Stimulated activated naive B cell treated with anti-CD40 and anti-IgM and Interleukin-4, amounts not matched to agents 10 μg/mL and 1 μg/mL and 100 μg/mL, for 72 hours (primary cell): ENCODE measurements around the gene CLDN24.
"Not testable (repeated sequence)": the region's sequence is repeated elsewhere in the genome, so short reads cannot be mapped to it uniquely, and the experiment has no call there.

Source experiments
- ATAC-seq, 2 donors: fragments of 150-1000 bp; cut with Tn5 transposase; replicated peaks; 2 replicates each; pipeline ENCODE4 v1.10.0; 2021; ENCODE audit warnings: moderate library complexity in 1 of 2
- DNase-seq: peaks from one replicate; pipeline ENCODE4 v3.0.0; 2021
- H3K27ac Mint-ChIP-seq: one replicate; pipeline ENCODE4 v1.8.0; 2022; ENCODE audit warnings: mild to moderate bottlenecking, mixed read lengths
- H3K27me3 Mint-ChIP-seq, 2 donors: one replicate each; pipeline ENCODE4 v1.8.0; 2022; ENCODE audit warnings: mixed read lengths in 2 of 2
- H3K36me3 Mint-ChIP-seq, 2 donors: one replicate each; pipeline ENCODE4 v1.8.0; 2022; ENCODE audit warnings: mixed read lengths in 2 of 2, mild to moderate bottlenecking in 1 of 2
- H3K4me1 Mint-ChIP-seq, 2 donors: one replicate each; pipeline ENCODE4 v1.8.0; 2022; ENCODE audit warnings: mixed read lengths in 2 of 2, mild to moderate bottlenecking in 1 of 2
- H3K4me3 Mint-ChIP-seq, 2 donors: one replicate each; pipeline ENCODE4 v1.8.0; 2022; ENCODE audit warnings: mild to moderate bottlenecking in 2 of 2, mixed read lengths in 2 of 2, moderate library complexity in 1 of 2
- H3K9me3 Mint-ChIP-seq, 2 donors: one replicate each; pipeline ENCODE4 v1.8.0; 2022; ENCODE audit warnings: mixed read lengths in 2 of 2, mild to moderate bottlenecking in 1 of 2

CLDN24 gene

DNA sequence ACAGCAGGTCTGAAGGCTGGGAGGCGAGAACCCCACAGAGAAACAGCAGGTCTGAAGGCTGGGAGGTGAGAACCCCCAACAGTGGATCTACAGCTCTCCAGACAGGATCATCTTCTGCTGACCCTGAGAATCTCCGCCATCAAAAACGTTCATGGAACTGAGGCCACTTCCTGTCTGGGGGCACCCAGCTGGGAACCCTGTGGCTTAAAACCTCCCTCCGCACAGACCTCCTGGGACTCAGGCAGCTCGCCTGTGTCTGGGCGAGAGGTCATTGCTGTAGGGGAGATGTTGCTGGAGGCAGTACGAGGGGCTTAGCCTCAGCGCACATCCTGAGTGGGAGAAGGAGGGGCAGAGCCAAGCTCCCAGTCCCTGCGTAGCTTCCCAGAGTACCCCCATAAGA, 15.1 kb upstream of the CLDN24 start:
- H3K4me3 Mint-ChIP-seq: no peak overlapping the region
- H3K27ac Mint-ChIP-seq: no peak overlapping the region
- no peaks in the 10 kb centered on the region for H3K4me1 Mint-ChIP-seq
- H3K36me3 Mint-ChIP-seq: no peaks in the 10 kb centered on the region
- ATAC-seq (no peak), DNase-seq (no peak)
- H3K9me3 Mint-ChIP-seq: no peaks in the 10 kb centered on the region
- peaks cover 20 to 22% of the 10 kb centered on the region in 2 donors for H3K27me3 Mint-ChIP-seq

DNA sequence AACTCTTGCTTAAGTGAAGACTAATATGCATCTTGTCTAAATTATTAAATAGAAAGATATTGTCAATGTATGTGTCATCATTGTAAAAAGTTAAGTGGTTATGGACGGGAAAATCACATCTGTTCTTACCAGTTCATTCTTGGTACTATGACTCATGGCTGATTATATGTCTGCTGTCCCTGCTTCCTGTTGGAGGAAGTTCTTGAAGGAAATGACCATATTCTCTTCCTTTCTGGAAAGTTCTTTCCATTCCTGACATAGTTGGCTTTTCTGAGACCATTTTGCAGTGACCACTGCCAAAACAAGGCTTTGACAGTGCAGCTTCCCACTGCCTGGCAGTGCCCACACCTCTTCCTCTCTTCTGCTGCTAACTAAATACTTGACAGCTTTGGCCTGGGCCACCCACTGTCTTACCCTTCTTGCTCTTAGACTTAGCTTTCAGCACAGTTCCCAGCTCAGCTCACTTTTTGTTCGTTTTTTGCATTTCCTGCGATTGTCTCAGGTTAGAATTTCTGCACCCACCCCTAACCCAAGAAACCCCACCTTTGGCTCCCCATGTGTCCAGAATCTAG, 13.2 kb upstream of the CLDN24 start:
- Mint-ChIP-seq H3K27me3 (peaks cover 18 to 23% of the 10 kb centered on the region in 2 donors), H3K27ac (no peak overlapping the region), H3K36me3 (no peaks in the 10 kb centered on the region), H3K9me3 (no peaks in the 10 kb centered on the region), H3K4me3 (no peak overlapping the region), H3K4me1 (no peaks in the 10 kb centered on the region)
- ATAC-seq (no peak), DNase-seq (no peak)

DNA sequence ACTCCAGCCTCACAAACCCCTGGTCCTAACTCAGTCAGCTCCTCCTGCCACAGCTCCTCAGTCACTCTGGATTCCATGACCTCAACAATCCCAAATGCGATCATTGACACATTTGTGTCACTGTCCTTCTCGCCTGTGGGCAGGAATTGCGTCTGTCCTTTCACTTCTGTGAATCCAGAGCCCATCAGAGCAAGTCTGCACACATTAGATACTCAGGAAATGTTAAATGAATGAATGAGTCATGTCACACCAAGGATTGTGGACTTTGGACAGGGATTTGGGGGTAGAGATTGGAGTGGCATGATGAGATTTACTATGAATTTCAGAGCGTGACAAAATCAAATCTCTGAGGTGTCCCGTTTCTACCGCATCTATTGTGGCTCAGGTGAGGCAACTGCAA, 11.8 kb upstream of the CLDN24 start:
- Mint-ChIP-seq H3K4me3 (no peak overlapping the region), H3K4me1 (no peaks in the 10 kb centered on the region), H3K36me3 (no peaks in the 10 kb centered on the region), H3K27ac (no peak overlapping the region), H3K27me3 (peaks cover 18 to 23% of the 10 kb centered on the region in 2 donors), H3K9me3 (no peaks in the 10 kb centered on the region)
- DNase-seq: no peak
- no peak for ATAC-seq

DNA sequence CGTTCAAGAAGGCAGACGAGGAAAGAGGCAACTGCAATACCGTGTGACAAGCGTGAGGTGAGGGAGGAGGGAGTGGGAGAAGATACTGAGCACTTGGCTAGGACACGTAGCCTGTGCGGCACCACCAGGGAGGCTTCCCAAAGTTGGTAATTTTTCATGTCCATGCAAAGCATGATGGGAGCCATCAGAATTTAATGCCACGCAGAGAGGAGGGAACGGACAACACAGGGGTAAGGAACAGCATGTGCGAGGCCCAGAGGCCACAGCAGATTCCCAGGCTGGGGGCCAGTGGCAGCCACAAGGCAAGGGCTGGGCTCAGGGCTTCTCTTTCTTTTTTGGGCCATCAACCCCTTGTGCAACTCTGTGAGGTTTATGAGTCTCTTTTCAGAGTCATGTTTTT, 11.0 kb upstream of the CLDN24 start:
- Mint-ChIP-seq H3K36me3 (no peaks in the 10 kb centered on the region), H3K4me1 (no peaks in the 10 kb centered on the region), H3K27me3 (peaks cover 18 to 23% of the 10 kb centered on the region in 2 donors), H3K9me3 (no peaks in the 10 kb centered on the region), H3K27ac (no peak overlapping the region), H3K4me3 (no peak overlapping the region)
- no peak for DNase-seq
- ATAC-seq: no peak

DNA sequence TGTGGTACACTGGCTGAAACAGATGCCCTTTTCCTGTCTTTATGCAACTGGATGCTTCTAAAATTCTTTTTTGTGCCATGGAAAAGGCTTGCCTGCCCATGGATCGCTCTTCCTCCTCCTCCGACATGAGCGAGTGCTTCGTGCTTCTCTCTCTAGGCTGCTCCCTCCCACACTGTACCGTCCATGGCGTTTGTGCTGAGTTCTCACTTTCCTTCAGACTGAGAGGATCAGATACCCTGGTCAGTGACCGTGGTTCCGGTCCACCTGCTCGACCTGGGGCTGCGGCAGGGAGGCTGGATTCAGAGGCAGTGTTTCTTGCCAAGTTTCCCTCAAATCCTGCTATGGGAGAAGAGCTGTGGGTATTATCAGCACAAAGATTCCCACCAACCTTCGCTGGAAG, 10.2 kb upstream of the CLDN24 start:
- ATAC-seq: no peak
- peaks cover 18 to 23% of the 10 kb centered on the region in 2 donors for H3K27me3 Mint-ChIP-seq
- H3K4me1 Mint-ChIP-seq: no peaks in the 10 kb centered on the region
- no peaks in the 10 kb centered on the region for H3K9me3 Mint-ChIP-seq
- no peak overlapping the region for H3K4me3 Mint-ChIP-seq
- DNase-seq: no peak
- no peaks in the 10 kb centered on the region for H3K36me3 Mint-ChIP-seq
- H3K27ac Mint-ChIP-seq: no peak overlapping the region

DNA sequence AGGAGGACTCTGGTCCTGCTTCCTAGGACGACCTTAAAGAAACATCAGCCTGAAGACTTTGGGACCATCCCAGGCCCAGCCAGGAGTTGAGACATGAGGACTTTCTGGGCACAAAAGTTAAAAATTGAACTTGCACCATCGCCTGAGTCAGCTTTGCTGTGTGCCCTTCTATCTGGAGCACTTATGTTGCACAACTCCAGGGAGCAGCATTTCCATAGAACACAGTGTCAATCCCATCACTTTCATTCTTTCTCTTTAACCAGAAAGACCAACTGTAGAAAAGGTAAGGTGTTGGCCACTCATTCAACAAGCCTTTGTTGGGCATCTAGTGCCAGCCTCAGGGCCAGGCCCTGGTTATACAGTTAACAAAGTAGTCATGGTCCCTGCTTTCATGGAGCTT, 8.6 kb upstream of the CLDN24 start:
- H3K4me3 Mint-ChIP-seq: no peak overlapping the region
- ATAC-seq (no peak), DNase-seq (no peak)
- no peaks in the 10 kb centered on the region for H3K4me1 Mint-ChIP-seq
- H3K27ac Mint-ChIP-seq: no peak overlapping the region
- H3K9me3 Mint-ChIP-seq: peaks cover 6 to 7% of the 10 kb centered on the region in 2 donors
- H3K36me3 Mint-ChIP-seq: no peaks in the 10 kb centered on the region
- peaks cover 18 to 27% of the 10 kb centered on the region in 2 donors for H3K27me3 Mint-ChIP-seq

DNA sequence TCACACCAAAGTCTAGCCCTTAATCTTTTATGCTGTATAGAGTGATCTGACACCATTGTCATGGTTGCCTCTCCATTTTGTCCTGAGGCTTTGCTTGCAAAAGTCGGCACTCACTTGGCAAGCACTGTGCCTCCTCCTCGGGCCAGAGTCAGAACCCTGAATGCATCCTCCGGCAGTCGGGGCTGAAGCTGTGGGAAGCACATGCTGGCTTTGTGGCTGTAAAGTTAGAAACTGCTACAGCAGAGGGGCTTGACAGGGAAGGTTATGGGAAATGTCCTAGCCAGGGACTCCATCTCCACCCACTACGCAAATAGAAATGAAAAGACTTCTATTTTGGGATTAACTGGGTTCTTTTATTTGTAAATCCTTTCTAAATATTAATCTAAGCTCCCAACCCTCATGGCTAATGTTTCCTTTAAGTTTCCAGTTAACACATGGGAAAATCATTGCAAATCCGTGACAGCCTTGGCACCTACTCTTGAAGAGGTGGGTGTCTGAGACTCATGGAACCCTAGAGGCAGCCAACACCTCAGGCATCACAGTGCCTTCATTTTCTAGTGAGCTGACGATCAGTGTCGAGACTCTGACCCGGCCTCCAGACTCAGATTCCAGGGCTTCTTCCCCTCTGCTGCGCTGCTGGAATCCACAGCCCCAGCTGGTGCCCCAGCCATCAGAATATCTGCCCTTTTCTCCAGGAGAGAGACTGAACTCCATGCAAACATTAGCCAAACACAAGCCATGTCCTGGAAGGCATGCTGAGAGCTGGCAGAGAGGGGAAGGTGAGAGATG, 7.9 kb upstream of the CLDN24 start:
- H3K36me3 Mint-ChIP-seq: no peaks in the 10 kb centered on the region
- H3K4me3 Mint-ChIP-seq: no peak overlapping the region
- peaks cover 18 to 23% of the 10 kb centered on the region in 2 donors for H3K27me3 Mint-ChIP-seq
- ATAC-seq (no peak), DNase-seq (no peak)
- no peak overlapping the region for H3K27ac Mint-ChIP-seq
- H3K9me3 Mint-ChIP-seq: peaks cover 6 to 7% of the 10 kb centered on the region in 2 donors
- H3K4me1 Mint-ChIP-seq: no peaks in the 10 kb centered on the region

DNA sequence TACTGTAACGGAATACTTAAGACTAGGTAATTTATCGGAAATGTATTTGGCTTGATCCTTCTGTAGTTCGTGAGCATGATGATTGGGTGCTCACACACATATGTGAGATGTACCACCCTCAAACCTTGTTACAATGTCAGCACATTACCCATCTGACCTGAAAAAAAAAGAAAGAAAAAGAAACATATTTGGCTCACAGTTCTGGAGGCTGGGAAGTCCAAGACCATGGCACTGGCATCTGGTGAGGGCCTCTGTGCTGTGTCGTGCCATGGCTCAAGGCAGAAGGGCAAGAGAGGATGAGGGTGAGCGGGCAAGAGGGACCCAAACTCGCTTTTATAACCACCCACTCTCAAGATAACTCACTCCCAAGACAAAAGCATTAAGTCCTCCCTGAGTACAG, 7.0 kb upstream of the CLDN24 start:
- no peak overlapping the region for H3K4me3 Mint-ChIP-seq
- H3K36me3 Mint-ChIP-seq: no peaks in the 10 kb centered on the region
- no peak for DNase-seq
- no peak overlapping the region for H3K27ac Mint-ChIP-seq
- H3K9me3 Mint-ChIP-seq: peaks cover 6 to 7% of the 10 kb centered on the region in 2 donors
- ATAC-seq: no peak
- no peaks in the 10 kb centered on the region for H3K4me1 Mint-ChIP-seq
- peaks cover 18 to 23% of the 10 kb centered on the region in 2 donors for H3K27me3 Mint-ChIP-seq

DNA sequence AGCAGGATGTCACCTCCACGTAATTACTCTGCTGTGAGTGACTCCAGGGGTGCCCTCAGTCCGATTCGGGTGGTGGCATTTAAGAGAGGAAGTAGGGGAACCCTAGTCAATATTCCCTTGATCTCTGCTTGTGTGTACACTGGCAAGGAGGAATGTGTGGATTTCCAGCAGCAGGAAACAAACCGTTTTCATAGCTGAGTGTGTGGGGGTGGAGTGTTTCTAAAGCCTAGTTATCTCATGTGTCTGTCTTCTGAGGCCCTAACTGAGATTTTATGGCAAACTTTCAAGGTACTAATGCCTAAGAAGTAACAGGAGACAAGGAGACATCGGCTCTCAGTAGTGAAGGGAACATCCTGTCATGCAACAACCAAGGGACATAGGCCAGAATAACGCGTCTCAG, 6.6 kb upstream of the CLDN24 start:
- peaks cover 6 to 7% of the 10 kb centered on the region in 2 donors for H3K9me3 Mint-ChIP-seq
- no peaks in the 10 kb centered on the region for H3K4me1 Mint-ChIP-seq
- DNase-seq (no peak), ATAC-seq (no peak)
- no peak overlapping the region for H3K27ac Mint-ChIP-seq
- no peak overlapping the region for H3K4me3 Mint-ChIP-seq
- H3K36me3 Mint-ChIP-seq: no peaks in the 10 kb centered on the region
- H3K27me3 Mint-ChIP-seq: peaks cover 14 to 20% of the 10 kb centered on the region in 2 donors

DNA sequence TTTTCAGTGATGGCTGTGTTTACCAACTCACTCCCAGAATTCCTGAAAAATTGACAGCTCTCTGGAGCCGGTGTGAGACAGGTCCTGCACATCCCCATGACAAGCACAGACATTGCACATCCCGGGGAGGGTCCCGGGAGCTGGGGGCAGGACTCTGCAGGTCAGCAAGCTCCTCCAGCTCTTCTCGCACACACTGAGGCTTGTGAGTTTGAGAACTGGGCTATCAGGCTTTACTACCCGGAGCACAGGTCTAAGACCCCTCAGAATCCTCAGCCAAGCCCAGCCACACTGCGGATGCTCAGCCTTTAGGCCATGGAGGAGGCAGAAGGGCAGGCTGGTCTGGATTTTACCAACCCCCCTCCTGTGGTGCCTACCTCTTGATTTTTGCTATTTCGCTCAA, 5.6 kb upstream of the CLDN24 start:
- no peak for DNase-seq
- Mint-ChIP-seq H3K36me3 (no peaks in the 10 kb centered on the region), H3K27ac (no peak overlapping the region)

DNA sequence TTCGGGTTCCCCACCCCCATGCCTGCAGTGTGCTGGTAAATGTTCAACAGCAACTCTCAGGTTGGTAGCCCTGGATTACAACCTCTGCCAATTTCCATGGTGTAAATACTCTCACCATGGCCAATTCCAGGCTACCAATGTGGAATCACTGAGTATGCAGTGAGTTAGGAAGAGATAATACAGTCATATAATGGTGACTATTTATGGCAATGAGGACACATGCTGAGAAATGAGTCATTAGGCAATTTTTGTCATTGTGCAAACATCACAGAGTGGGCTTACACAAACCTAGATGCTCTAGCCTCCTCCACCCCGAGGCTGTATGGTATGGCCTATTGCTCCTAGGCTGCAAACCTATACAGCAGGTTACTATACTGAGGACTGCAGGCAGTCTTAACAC, 4.6 kb upstream of the CLDN24 start:
- ATAC-seq (no peak), DNase-seq (no peak)
- H3K4me3 Mint-ChIP-seq: no peak overlapping the region
- H3K36me3 Mint-ChIP-seq: no peaks in the 10 kb centered on the region
- H3K27me3 Mint-ChIP-seq: peaks cover 0 to 8% of the 10 kb centered on the region in 2 donors
- peaks cover 6 to 7% of the 10 kb centered on the region in 2 donors for H3K9me3 Mint-ChIP-seq
- H3K4me1 Mint-ChIP-seq: no peaks in the 10 kb centered on the region
- no peak overlapping the region for H3K27ac Mint-ChIP-seq

More for the DNA sequence above, 5.6 kb upstream of the CLDN24 start:
- no peak for ATAC-seq
- Mint-ChIP-seq H3K4me3 (no peak overlapping the region), H3K9me3 (peaks cover 6 to 7% of the 10 kb centered on the region in 2 donors), H3K27me3 (peaks cover 8 to 14% of the 10 kb centered on the region in 2 donors), H3K4me1 (no peaks in the 10 kb centered on the region)

DNA sequence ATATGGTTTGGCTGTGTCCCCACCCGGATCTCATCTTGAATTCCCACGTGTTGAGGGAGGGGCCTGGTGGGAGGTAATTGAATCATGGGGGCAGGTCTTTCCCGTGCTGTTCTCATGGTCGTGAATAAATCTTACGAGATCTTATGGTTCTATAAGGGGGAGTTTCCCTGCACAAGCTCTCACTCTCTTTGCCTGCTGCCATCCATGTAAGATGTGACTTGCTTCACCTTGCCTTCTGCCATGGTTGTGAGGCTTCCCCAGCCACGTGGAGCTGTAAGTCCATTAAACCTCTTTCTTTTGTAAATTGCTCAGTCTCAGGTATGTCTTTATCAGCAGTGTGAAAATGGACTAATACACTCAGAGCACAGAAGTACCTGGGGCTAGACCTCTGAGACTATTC, 4.2 kb upstream of the CLDN24 start:
- not testable (repeated sequence) for H3K27ac Mint-ChIP-seq, H3K4me3 Mint-ChIP-seq

DNA sequence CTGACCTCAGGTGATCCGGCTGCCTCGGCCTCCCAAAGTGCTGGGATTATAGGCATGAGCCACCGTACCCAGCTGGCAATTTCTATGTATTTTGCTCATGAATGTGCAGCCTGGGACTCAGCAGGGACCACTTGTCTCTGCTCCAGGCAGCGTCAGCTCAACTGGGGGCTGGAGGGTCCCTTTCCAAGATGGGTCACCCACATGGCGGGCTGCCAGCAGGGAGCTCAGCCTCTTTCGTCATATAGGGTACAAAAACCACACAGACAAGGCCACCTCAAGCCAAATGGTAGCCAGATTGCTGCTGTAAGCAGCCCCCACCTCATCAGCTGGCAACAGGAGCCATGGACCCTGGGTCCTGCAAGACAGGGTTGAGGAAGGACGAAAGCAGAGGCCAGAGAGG, 2.4 kb upstream of the CLDN24 start:
- peaks cover 6 to 7% of the 10 kb centered on the region in 2 donors for H3K9me3 Mint-ChIP-seq
- H3K4me3 Mint-ChIP-seq: no peak overlapping the region
- peaks cover 1 to 8% of the 10 kb centered on the region in 2 donors for H3K27me3 Mint-ChIP-seq
- DNase-seq: no peak
- no peak overlapping the region for H3K27ac Mint-ChIP-seq
- H3K36me3 Mint-ChIP-seq: no peaks in the 10 kb centered on the region
- H3K4me1 Mint-ChIP-seq: no peaks in the 10 kb centered on the region
- ATAC-seq: no peak

More for the DNA sequence above, 4.2 kb upstream of the CLDN24 start:
- H3K36me3 Mint-ChIP-seq, H3K27me3 Mint-ChIP-seq, DNase-seq, H3K4me1 Mint-ChIP-seq, ATAC-seq, H3K9me3 Mint-ChIP-seq: not testable (repeated sequence)

DNA sequence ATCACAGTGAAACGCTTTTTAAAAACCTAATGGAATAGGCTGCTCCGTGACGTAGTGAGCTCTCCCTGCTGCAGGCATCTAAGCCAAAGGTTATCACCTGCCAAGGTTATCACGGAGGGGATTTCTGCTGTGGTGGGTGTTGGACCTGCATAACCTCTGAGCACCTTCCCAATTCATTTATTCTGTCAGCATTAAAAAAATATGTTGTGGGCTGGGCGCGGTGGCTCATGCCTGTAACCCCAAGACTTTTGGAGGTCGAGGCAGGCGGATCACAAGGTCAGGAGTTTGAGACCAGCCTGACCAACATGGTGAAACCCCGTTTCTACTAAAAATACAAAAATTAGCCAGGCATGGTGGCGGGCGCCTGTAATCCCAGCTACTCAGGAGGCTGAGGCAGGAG, 1.8 kb upstream of the CLDN24 start:
- not testable (repeated sequence) for H3K4me3 Mint-ChIP-seq, ATAC-seq, H3K36me3 Mint-ChIP-seq, H3K27ac Mint-ChIP-seq, DNase-seq, H3K4me1 Mint-ChIP-seq, H3K9me3 Mint-ChIP-seq, H3K27me3 Mint-ChIP-seq

DNA sequence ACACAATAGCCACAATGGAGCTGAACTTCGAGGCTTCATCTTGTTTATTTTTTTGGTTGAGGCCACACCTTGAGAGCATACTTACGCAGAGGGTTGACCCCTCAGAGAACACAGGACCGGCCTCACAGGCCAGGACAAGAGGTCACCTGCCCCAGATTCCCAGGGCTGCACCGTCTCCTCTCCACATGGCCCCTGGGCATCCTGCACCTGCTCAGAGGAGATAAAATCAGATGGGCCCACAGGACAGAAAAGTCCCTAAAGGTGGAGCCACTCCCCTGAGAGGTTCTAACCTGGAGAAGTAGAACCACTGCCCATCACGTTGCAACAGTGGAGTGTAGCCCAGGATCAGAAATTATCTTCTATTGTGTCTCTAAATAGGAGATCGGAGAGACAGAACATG, 1.1 kb upstream of the CLDN24 start:
- no peaks in the 10 kb centered on the region for H3K4me1 Mint-ChIP-seq
- H3K4me3 Mint-ChIP-seq: no peak overlapping the region
- H3K27ac Mint-ChIP-seq: no peak overlapping the region
- no peaks in the 10 kb centered on the region for H3K36me3 Mint-ChIP-seq
- peaks cover 6 to 8% of the 10 kb centered on the region in 2 donors for H3K27me3 Mint-ChIP-seq
- DNase-seq: no peak
- no peak for ATAC-seq
- H3K9me3 Mint-ChIP-seq: peaks cover 6 to 7% of the 10 kb centered on the region in 2 donors
